Right ventricle myocardium inferior (tissue), 1 donor: ENCODE results near the gene CD247. TPM values are rescaled to one million over a fixed set of nuclear protein-coding genes. Genes with fewer than 3 reads are reported as not detected.

Experiments used
- ATAC-seq: fragments of 200-7000 bp; cut with Tn5 transposase; one replicate; pipeline ENCODE4 v1.9.1; 2020; ENCODE audit warnings: mild to moderate bottlenecking, moderate library complexity
- DNase-seq: peaks from one replicate; pipeline ENCODE4 v3.0.0; 2021; ENCODE audit errors: missing footprints
- intact Hi-C: fragments of 100-400 bp; cut with DNase I; formaldehyde crosslinking; loops from one replicate; pipeline ENCODE4 v1.11.0; 2022
- total RNA-seq: library from RNA; stranded (reverse); fragmentation: NEBNext Ultra II Directional; extraction: Animal tissue kit (Norgen Biotek cat#: 25700); gene quantifications from one replicate; pipeline ENCODE4 v1.2.1, GENCODE V29; 2021
- donor health status: DM: no; HTN: yes; CAD: no; lungs with severe emphysema.

CD247 gene
- total RNA-seq, 1 donor from 2014 or later, result 0.92 TPM

DNA sequence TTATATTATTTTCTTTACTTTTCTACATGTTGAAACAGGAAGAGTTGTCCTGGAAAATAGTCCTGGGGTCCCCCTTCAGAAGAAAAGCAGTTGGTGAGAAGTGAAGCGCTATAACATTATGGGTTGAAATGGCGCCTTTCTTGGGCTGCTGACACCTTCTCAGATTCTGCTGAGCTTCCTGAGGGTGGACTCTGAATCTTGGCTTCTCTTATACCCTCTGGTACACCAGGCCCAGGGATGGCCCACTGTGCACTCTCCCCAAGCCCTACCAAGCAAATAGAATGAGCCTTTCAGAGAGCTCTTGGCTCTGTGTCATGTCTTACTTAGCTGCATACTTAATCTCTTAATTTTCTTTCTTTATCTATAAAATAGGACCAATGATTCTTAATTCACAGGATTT, 42.3 kb downstream of the CD247 start:
- ATAC-seq (no peak), DNase-seq (no peak)
- intact Hi-C loops, result no loop called here

DNA sequence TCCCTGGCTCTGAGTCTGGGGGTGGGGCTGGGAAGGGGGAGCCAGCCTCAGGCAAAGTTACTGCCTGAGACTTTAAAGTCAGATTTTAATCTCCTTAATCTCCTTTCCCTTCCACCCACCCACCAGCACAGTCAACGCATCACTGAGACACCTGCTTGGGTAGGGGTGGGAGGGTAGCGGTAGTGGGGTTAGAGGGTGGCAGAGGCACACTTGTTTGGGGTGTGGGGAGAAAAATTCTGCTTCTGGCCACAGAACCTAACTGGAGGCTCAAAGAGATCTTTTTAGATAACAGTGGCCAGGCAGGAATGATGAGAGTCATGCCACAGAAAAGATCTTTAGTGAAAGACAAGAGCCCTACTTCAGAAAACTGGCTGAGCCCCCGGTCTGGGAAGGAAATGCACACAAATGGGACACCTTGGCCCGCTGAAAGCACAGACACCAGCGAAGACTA, 44.1 kb downstream of the CD247 start:
- intact Hi-C loops, result no loop called here
- ATAC-seq (no peak), DNase-seq (no peak)

DNA sequence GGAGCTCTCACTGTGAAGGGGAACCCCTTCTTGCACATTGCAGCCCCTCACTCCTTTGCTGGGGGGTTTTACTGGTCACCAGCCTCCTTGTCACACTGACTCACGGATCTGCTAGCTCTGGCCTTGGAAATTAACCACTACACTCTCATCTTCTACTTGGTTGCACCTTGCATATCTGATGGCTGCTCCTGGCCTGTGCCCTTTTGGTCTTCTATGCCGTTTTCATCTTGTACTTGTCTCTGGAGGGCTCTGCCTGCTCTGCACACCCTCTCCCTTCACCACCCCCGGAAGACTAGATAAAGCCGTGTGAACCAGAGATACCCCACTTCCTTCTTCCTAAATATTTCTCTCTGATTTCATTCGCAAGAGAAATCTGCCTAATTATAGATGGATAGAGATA, 44.6 kb downstream of the CD247 start:
- no peak for ATAC-seq
- intact Hi-C loops, result no loop called here
- DNase-seq, result no peak

DNA sequence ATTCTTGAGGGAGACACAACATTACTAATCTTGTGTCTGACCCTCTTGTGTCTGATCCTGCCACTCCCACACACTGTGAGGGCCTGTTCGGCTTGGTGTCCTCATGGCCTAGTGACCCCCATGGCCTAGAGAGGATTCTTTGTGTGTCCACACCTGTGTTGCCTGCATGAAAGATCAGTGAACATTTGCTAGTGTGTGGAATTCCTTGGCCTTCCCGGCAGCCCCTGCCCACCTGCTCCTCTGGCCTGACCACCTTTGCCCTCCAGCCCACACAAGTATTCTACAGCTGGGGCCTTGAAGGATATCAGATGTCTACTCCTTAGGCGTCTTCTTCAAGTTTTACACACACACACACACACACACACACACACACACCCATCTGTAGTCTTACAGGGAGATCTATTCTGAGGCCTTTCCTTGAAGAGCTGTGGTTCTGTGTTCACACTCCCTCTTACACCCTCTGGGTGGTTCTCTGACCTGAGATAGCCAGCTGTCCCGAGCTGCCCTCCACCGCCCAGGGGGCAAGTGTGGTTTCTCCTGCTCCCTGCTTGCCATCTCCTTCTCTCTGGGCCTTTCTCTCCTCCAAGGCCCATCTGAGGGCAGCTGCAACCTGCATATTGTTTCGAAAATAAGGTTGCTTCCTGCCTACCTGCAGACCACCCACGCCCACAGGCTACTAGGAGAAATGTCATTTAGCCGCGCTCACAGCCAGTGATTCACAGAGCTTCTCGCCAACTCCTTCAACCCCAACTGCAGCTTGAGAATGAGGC, 45.4 kb downstream of the CD247 start:
- DNase-seq (no peak), ATAC-seq (no peak)
- intact Hi-C loops, result no loop called here

DNA sequence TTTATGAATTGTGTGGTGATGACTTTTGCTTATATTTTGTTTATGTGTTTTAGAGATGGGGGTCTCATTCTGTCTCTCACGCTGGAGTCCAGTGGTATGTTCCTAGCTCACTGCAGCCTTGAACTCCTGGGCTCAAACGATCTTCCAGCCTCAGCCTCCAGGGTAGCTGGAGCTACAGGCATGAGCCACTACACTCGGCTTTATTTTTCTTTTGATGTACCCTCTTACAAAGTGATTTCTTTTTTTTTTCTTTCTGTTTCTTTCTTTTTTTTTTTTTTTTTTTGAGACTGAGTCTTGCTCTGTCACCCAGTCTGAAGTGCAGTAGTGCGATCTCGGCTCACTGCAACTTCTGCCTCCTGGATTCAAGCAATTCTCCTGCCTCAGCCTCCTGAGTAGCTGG, 46.8 kb downstream of the CD247 start:
- intact Hi-C loops, result no loop called here
- ATAC-seq, result no peak
- DNase-seq, result no peak

DNA sequence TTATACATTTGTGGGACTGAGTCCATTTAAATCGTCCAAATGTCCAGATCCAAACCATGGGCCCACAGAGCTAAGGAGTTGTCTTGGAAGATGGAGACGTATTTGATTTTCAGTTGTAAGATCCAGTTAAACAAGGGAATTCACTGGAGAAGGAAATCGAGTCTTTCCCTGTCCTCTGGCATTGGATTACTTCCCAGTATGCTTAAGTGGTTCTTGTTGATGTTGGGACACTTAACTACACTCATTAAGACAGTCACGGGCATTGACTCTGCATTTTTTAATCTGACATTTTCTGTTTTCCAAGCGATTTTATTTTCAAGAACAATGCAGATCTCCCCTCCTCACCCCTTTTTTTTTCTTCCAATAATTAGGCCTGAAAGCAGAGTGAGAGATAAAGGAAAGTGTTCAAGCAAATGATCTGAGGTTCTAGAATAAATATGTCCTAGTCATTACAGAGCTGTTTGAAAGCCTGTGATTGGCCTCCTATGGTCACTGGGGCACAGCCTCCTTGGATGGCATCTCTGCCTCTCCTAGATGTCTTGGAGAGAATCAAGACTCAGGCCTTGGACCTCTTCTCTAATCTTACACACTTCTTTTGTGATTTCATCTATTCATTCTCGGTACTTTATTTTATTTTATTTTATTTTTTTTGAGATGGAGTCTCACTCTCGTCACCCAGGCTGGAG, 48.9 kb downstream of the CD247 start:
- intact Hi-C loops, result no loop called here
- ATAC-seq, result no peak
- DNase-seq, result no peak

DNA sequence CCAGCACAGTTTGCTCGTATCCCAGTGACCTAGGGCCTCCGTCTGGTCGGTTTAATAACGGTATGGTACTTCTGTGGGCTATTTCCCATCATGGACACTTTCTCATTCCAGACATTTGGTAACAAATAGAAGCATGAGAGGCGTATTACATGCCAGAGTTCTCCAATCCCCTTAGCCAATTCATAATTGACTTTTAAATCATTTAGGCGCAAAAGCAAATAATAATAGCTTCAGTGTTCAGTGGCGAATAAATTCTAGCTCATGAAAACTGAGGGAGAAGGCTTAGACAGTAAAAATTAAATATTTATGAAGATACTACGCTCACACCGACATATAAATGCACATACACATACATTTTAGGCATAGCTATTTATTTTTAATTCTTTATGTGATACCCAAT, 50.6 kb downstream of the CD247 start:
- no peak for ATAC-seq
- DNase-seq, result no peak

DNA sequence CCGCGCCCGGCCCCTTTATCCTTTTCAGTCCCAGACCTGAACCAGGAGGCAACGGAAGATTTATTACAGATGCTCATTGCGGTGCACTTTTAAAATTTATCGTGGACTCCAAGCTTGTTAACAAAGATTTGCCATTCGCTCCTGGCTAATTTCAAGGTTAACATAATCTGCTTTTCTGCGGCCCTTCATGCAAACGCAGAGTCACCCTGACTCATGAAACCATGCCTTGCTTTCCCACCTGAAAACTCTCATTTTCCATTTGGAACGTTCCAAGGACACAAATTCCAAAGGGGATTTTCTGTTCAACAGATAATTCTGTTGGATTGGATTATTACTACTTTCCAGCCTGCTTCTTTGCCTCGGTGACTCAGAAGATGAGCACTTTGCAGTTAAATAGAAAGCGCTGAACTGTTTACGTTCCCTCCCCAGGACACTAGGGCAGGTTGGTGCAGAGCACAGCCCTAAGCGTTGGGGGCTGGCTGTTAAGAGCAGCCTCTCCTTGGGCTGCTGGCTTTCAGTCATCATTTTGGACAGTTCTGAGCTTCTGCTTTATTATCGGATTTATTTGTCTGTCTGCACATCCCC, 51.1 kb downstream of the CD247 start:
- DNase-seq (no peak), ATAC-seq (no peak)
- intact Hi-C loops, result no loop called here

More for the DNA sequence above, 50.6 kb downstream of the CD247 start:
- intact Hi-C loops, result no loop called here

DNA sequence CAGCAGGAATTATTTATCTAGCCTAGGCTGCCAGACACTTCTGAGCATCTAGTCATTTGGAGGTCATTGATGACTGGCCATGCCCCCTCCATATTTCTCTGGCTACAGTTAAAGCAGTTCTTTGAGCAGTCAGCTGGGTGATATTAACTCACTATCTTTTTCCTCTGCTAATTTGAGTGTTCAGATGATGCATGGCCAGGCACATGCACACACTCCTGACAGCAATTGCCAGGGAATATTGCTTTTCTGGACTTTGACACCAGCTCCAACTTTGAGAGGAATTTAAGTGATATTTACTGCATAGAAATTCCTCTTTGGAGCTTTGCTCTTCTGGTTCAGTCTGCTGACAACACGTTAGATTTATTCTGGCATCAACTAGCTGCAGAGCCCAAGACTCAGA, 52.6 kb downstream of the CD247 start:
- intact Hi-C loops, result no loop called here
- DNase-seq (no peak), ATAC-seq (no peak)

DNA sequence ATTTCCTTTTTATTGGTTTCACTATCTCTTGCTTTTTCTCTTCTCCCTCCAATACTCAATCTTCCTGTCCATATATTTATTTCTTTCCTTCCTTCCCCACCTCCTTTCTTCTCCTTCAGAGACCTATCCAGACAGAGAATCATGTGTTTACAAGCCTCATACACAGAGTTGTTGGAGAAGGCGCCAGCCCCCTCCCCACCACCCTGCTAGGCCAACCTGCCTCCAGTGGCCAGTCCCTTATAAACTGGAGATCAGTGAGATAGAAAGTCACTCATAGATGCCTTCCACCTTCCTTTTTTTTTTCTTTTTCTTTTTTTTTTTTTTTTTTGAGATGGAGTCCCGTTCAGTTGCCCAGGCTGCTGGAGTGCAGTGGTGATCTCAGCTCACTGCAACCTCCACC, 53.3 kb downstream of the CD247 start:
- DNase-seq (peak; percentile 41), ATAC-seq (no peak)
- intact Hi-C loops, result no loop called here

DNA sequence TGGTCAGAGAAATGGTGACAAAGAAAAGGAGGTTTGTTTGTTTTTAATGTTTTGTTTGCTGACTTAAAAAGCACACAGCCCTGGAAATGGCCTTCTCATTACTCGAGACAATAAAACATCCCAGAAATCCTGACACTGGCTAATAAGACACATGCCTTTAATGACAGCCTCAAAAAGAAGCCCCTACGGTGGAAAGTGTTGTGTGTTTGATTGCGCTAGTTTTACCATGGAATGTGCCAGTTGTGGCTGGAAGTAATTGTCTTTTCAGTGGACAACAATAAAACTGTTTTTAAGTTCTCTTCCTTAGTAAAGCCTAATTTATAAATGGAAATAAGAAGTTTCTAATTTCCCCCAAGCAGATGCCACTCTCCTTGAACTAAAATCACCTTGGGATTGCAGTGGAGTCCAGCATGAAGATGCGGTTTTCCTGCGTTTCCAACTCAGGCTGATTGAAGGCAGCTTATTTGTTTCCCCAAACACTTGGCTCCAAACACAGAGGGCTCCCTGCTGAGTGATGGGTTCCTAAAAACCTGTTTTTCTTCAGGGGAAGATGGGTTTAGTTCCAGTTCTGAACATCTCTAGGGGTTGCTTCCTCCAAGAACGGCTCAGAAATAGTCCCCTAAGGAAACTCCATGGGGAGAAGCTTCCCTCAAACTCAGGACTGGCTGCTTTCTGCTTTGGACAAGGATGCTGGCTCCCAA, 54.3 kb downstream of the CD247 start:
- intact Hi-C loops, result no loop called here
- ATAC-seq, result no peak
- no peak for DNase-seq

DNA sequence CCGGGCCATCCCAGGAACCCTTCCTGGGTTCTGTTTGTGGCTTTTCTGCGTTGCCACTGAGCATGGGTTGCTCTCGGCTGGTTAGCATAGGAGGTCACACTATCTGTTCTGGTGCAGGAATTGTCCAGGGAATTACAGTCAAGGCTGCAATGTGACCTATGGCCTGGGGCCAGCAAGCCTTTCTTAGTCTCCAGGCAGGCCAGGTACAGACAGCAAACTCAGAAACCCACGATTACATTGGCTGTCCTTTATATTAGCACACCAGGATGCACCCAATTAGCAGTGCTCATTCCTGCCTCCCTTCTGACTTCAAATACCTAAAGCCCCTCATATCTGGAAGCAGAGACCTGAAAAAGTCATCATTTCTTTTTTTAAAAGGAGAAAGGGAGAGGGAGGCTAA, 55.2 kb downstream of the CD247 start:
- intact Hi-C loops, result no loop called here
- ATAC-seq (no peak), DNase-seq (no peak)

DNA sequence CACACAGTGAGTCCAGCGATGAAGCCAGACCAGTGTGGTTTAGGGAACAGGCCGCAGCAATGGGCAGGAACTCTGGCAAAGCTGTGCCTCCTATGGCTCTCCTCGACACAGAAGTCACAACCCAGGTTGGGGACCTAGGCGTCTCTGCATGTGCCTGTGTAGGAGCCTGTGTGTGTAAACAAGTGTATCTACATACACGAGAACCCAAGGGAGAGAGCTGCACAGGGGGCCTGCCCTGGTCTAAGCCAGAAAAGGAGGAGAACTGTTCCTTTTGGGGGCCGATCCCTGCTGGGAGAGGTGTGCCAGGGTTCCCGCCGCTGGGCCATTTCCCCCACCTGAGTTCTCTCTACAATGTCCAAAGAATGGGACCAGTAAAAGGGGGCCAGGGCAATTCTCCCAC, 56.0 kb downstream of the CD247 start:
- ATAC-seq (no peak), DNase-seq (peak; percentile 39)
- intact Hi-C loops, result no loop called here

DNA sequence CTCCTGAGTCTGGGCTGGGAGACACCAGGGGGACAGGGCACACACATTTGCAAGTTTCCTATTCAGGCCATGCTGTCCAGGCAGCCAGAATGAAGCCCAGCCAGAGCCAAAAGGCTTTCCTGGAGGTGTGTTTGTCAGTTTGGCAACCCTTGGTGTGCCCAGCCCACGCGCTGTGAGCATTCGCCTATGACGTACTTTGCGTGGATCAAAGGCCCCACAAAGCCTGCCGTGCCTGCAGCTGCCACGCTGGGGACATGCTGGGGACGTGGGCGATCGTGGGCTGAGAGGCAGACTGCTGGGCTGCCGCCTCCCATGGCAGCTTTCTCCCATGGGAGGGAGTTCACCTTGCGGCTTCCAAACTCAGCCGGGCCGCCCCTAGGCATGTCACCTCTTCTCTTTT, 57.5 kb downstream of the CD247 start:
- ATAC-seq (no peak), DNase-seq (peak; percentile 23)
- intact Hi-C loops, result no loop called here

DNA sequence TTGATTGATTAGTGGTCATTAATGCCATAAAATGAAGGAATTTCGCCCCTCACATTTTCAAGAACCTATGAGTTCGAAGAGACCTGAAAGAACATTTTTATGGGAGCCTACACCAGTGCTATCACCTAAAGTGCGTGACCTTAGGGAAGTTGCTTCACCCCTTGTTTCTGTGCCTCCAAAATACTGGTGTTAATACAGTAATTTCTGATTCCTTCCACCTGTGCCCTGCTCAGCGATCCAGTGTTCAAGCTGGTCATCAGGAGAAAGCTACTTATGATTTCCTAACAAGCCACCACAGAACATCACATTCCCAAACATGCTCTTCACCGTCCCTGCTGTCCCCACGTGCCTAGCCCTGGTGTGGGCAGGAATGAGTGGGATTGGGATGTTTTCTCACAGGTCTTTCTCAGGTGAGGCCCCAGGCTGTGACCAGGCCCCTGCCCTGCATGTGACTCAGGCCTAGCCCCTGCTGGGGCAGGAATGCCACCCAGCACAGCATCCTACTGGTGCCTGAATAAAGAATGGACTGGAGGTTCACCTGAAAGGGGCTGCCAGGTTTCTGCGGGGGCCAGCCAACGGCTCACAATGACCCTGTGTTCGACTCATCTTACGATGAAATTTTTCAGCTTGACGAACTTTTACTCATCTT, 60.3 kb downstream of the CD247 start:
- no peak for ATAC-seq
- no peak for DNase-seq
- intact Hi-C loops, result loop anchor here (5.0 kb wide), 1 partner anchor 74 kb away; no protein-coding TSS in a partner anchor

DNA sequence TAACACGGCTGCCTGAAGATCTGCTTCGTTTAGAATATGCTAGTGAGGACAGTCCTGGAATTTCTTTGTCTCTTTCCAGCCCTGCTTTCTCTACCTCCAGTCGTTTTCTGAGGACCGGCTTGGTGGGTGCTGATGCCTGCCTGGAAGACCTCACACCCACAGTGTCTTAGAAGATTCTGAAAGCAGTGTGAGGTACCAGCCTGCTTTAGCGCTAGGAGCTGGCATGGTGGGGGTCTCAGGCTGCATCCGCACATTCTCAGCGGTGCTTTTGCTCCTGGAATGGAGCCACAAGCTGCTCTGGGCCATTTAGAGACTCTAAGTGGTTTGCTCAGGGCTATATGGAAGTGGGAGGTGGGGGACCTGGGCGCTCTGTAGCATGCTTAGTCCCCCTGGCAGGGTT, 61.4 kb downstream of the CD247 start:
- intact Hi-C loops, result loop anchor here (5.0 kb wide), 1 partner anchor 75 kb away; no protein-coding TSS in a partner anchor
- DNase-seq, result peak; percentile 47
- no peak for ATAC-seq

DNA sequence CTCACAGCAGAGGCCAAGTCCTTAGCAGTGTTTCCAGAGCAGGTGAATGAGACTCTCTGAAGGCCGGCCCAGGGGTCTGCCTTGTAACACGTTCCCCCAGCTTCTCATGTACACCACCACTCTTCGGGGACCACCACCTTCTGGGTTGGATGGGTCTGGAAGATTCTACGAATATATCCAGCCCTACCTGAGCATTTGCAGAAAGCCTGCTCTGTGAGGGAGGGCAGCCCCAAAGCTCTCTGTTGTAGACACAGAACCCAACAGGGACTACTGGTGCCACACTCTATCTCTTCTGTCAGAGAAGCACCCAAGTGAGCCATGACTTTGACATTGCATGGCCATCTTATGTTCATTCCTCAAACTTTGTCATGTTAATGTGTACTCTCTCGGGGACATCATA, 61.8 kb downstream of the CD247 start:
- intact Hi-C loops, result loop anchor here (5.0 kb wide), 1 partner anchor 76 kb away; no protein-coding TSS in a partner anchor
- DNase-seq, result peak; percentile 43
- ATAC-seq, result no peak

DNA sequence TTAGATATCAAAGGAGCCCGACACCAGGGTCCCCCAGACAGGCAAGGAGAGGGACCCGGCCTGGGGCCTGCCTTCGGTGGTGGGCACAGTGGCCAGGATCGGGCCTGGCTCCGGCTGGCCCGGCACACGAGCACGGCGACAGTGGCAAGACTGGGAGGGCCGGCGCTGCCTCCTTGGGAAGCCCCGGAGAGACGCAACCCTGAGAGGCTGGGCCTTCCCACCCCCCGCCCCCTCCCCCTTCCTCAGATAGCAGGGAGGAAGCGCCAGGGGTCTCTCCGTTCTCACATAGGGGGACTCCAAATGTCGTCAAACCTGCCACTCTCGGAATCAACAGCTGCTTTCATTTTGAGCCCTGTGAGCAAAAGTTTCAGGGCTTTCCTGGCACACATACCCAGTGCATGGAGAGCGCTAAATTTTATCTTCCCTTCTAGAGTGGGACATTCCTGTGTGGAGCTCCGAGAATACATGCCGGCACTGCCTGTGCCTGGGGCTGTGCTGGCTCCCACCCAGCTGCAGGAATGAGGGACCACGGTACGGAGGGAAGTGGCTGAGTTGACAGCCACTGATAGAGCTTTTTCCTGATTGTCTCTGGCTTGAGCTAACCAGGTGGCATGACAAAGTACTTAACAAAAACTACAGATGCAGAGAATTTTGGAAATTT, 62.4 kb downstream of the CD247 start:
- ATAC-seq (peak; percentile 69), DNase-seq (peak; percentile 76)
- intact Hi-C loops, result loop anchor here (5.0 kb wide), 1 partner anchor 76 kb away; no protein-coding TSS in a partner anchor
